Thyroid gland (tissue), 4 donors: Measurements from ENCODE around the gene ZNHIT6.

ENCODE experiments used
- POLR2A ChIP-seq, 2 donors: fragments of 450-650 bp; IDR thresholded peaks; one replicate each; pipeline ENCODE4 v1.6.1; 2017; ENCODE audit warnings: antibody characterized with exemption in 2 of 2, mild to moderate bottlenecking in 2 of 2, moderate library complexity in 1 of 2
- TF ChIP-seq, protein P1 (sequence below), 6 experiments: fragments of 200-600 bp in 3 of 6; fragments of 450-650 bp in 3 of 6; sonication (generic) in 3 of 6; IDR thresholded peaks; one replicate each; pipeline ENCODE4 v1.5.1; 2016 to 2019; ENCODE audit warnings: antibody characterized with exemption in 6 of 6, mild to moderate bottlenecking in 2 of 6, inconsistent platforms in 1 of 6, moderate library complexity in 1 of 6

DNA sequence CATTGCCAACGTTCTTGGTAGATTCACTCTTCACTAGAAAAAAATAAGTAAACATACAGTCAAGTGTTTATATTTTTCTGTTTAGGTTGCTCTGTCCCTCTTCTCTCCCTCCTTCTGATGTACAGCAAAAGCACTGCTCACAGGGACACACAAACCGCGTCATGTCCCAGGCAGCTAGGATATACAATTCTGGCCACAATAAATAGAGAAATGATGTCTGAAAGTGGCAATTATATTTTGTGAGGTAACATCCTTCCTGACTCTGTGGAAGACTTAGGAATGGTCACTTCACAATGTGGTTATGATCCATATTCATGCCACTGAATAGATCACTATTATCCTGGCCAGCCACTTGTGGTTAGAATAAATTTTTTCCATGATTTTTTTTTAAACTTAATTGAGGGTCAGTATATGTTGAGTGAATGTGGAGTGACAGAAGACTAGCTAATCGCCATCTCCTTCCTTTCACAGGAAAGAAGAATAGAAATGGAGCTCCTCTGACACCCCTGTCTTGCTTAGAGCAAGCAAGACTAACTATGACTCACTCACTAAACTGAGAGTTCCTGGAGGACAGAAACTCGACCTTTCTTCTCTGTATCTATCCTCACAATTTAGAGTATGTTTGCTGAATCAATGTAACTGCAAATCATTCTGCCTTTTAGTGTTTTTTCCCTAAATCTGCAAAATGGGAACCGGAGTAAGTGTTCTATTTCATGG lies 54.0 kb downstream of the ZNHIT6 start:
- TF ChIP-seq, protein P1, sequence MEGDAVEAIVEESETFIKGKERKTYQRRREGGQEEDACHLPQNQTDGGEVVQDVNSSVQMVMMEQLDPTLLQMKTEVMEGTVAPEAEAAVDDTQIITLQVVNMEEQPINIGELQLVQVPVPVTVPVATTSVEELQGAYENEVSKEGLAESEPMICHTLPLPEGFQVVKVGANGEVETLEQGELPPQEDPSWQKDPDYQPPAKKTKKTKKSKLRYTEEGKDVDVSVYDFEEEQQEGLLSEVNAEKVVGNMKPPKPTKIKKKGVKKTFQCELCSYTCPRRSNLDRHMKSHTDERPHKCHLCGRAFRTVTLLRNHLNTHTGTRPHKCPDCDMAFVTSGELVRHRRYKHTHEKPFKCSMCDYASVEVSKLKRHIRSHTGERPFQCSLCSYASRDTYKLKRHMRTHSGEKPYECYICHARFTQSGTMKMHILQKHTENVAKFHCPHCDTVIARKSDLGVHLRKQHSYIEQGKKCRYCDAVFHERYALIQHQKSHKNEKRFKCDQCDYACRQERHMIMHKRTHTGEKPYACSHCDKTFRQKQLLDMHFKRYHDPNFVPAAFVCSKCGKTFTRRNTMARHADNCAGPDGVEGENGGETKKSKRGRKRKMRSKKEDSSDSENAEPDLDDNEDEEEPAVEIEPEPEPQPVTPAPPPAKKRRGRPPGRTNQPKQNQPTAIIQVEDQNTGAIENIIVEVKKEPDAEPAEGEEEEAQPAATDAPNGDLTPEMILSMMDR (IDR thresholded peaks at IDR 0.05), result no peak
- no peak for TF ChIP-seq POLR2A (IDR thresholded peaks at IDR 0.05)
